SK-N-MC (cell line): ENCODE measurements around the gene TM4SF1.

Source experiments
- EZH2 ChIP-seq: fragments of 200-600 bp; sonication (generic); IDR thresholded peaks from one replicate; pipeline ENCODE4 v1.6.1; 2017; ENCODE audit warnings: antibody characterized with exemption
- POLR2AphosphoS5 ChIP-seq: IDR thresholded peaks from 2 replicates; pipeline ENCODE4 v1.6.1; 2012; ENCODE audit warnings: mild to moderate bottlenecking, low read depth, low read length, borderline replicate concordance

GRCh38 chr3:149371001-149371722 is 6.3 kb downstream of the TM4SF1 start:
- TF ChIP-seq POLR2AphosphoS5 (no peak), EZH2 (no peak)
